K562 (cell line): ENCODE results near the gene NELFE. TPM values are rescaled to one million over a fixed set of nuclear protein-coding genes. Genes with fewer than 3 reads are reported as not detected.

Experiments used
- BRCA1 ChIP-seq, 2 experiments: fragments of 450-650 bp in 1 of 2; sonication (generic) in 1 of 2; formaldehyde crosslinking in 1 of 2; IDR thresholded peaks; 2 replicates each; pipeline versions ENCODE4 v1.5.0 to v1.6.1; 2017 to 2020; ENCODE audit warnings: mild to moderate bottlenecking in 1 of 2, missing genetic modification reagents in 1 of 2
- DACH1 ChIP-seq: fragments of 450-650 bp; IDR thresholded peaks from 2 replicates; pipeline ENCODE4 v1.6.1; 2018; ENCODE audit not compliant: partially characterized antibody
- FOSL1 ChIP-seq: fragments of 200-800 bp; sonication (Bioruptor generic); conservative IDR thresholded peaks from 2 replicates; pipeline ENCODE4 v1.6.1; 2016; ENCODE audit warnings: missing genetic modification characterization, missing compliant biosample characterization
- GABPB2 ChIP-seq: fragments of 250-450 bp; sonication (Bioruptor Pico); conservative IDR thresholded peaks from 2 replicates; pipeline ENCODE4 v1.5.1; 2021; ENCODE audit warnings: mild to moderate bottlenecking
- HCFC1 ChIP-seq: IDR thresholded peaks from 2 replicates; pipeline ENCODE4 v1.6.1; 2012; ENCODE audit warnings: low read depth, low read length, improper control_type of control experiment
- ILF3 ChIP-seq: fragments of 450-650 bp; IDR thresholded peaks from 2 replicates; pipeline ENCODE4 v1.6.1; 2018; ENCODE audit warnings: antibody characterized with exemption, mild to moderate bottlenecking, moderate library complexity, borderline replicate concordance
- MBD2 ChIP-seq: sonication (generic); IDR thresholded peaks from 2 replicates; pipeline ENCODE4 v1.6.1; 2016; ENCODE audit warnings: low read depth, borderline replicate concordance
- NKRF ChIP-seq: fragments of 450-650 bp; IDR thresholded peaks from 2 replicates; pipeline ENCODE4 v1.6.1; 2016; ENCODE audit warnings: borderline replicate concordance
- PHB2 ChIP-seq: fragments of 450-650 bp; IDR thresholded peaks from 2 replicates; pipeline ENCODE4 v1.6.1; 2017; ENCODE audit warnings: low read depth
- RAD51 ChIP-seq: fragments of 450-650 bp; IDR thresholded peaks from 2 replicates; pipeline ENCODE4 v1.7.1; 2016; ENCODE audit warnings: low read depth, mild to moderate bottlenecking, borderline replicate concordance
- RBM22 ChIP-seq: fragments of 200-400 bp; formaldehyde crosslinking; IDR thresholded peaks from 2 replicates; pipeline ENCODE4 v1.6.1; 2018; ENCODE audit warnings: low read length, low read depth; ENCODE audit not compliant: poor library complexity, severe bottlenecking
- RBM39 ChIP-seq: fragments of 200-400 bp; formaldehyde crosslinking; optimal IDR thresholded peaks from 2 replicates; pipeline ENCODE3; 2018; ENCODE audit warnings: low read depth, low read length
- SIX5 ChIP-seq, 2 experiments: IDR thresholded peaks; 2 replicates each; pipeline ENCODE4 v1.6.1; 2011; ENCODE audit warnings: low read length in 2 of 2, borderline replicate concordance in 1 of 2, low read depth in 1 of 2, mild to moderate bottlenecking in 1 of 2, moderate library complexity in 1 of 2; ENCODE audit not compliant: insufficient read depth in 1 of 2
- SNIP1 ChIP-seq: fragments of 450-650 bp; IDR thresholded peaks from 2 replicates; pipeline ENCODE4 v1.7.1; 2017; ENCODE audit warnings: low read depth, mild to moderate bottlenecking
- STAT5A ChIP-seq: IDR thresholded peaks from 2 replicates; pipeline ENCODE4 v1.6.1; 2012; ENCODE audit warnings: low read length, inconsistent platforms, borderline replicate concordance
- YY1 ChIP-seq, 3 experiments: IDR thresholded peaks; 2 replicates each; pipeline ENCODE4 v1.6.1; 2011; ENCODE audit warnings: low read length in 2 of 3, mild to moderate bottlenecking in 2 of 3, moderate library complexity in 2 of 3, borderline replicate concordance in 1 of 3, control low read depth in 1 of 3, low read depth in 1 of 3; ENCODE audit not compliant: insufficient read depth in 3 of 3, insufficient replicate concordance in 2 of 3, control insufficient read depth in 1 of 3, insufficient read length in 1 of 3; ENCODE audit errors: extremely low read depth in 1 of 3
- ZBTB11 ChIP-seq, 3 experiments: fragments of 200-800 bp in 1 of 3; fragments of 250-450 bp in 1 of 3; fragments of 450-650 bp in 1 of 3; sonication (Bioruptor Pico) in 1 of 3; sonication (Bioruptor generic) in 1 of 3; formaldehyde crosslinking in 1 of 3; IDR thresholded peaks; 2 replicates each; pipeline versions ENCODE4 v1.6.1 to v1.8.0; 2016 to 2022; ENCODE audit warnings: mild to moderate bottlenecking in 2 of 3, missing genetic modification characterization in 2 of 3, missing compliant biosample characterization in 1 of 3, moderate library complexity in 1 of 3
- ZNF217 ChIP-seq: sonication (generic); formaldehyde crosslinking; IDR thresholded peaks from 2 replicates; pipeline ENCODE4 v1.8.0; 2022; ENCODE audit warnings: mild to moderate bottlenecking, missing genetic modification reagents
- ZNF24 ChIP-seq: fragments of 450-650 bp; IDR thresholded peaks from 2 replicates; pipeline ENCODE4 v1.6.1; 2016
- ZNF644 ChIP-seq: fragments of 200-800 bp; sonication (Bioruptor generic); IDR thresholded peaks from 2 replicates; pipeline ENCODE4 v1.6.1; 2016; ENCODE audit warnings: low read depth, missing genetic modification characterization, missing compliant biosample characterization
- ZNF77 ChIP-seq: fragments of 250-450 bp; sonication (Bioruptor Pico); IDR thresholded peaks from 2 replicates; pipeline ENCODE4 v1.5.0; 2020
- ZZZ3 ChIP-seq: fragments of 450-650 bp; IDR thresholded peaks from 2 replicates; pipeline ENCODE4 v1.6.1; 2016; ENCODE audit warnings: antibody characterized with exemption, mild to moderate bottlenecking, moderate library complexity
- polyA plus RNA-seq, 8 experiments: library from polyadenylated mRNA; depleted of rRNA in 4 of 8; stranded (reverse) in 5 of 8; unstranded in 3 of 8; fragments of >200 nt; fragmentation: Nextera tagmentation in 2 of 8; fragmentation: Illumina TruSeq in 1 of 8; extraction: Ambion mirVana in 2 of 8; extraction: Trizol in 1 of 8; gene quantifications; 2 replicates each; pipeline versions ENCODE4 v1.2.1 to v1.2.3, GENCODE V29; 2011 to 2014; ENCODE audit warnings: inconsistent platforms in 1 of 8, missing spikeins in 1 of 8
- total RNA-seq, 7 experiments: library from RNA; depleted of rRNA in 6 of 7; stranded (reverse); fragments of >200 nt in 6 of 7; fragmentation: Illumina TruSeq in 2 of 7; extraction: Trizol in 2 of 7; gene quantifications; 2 replicates each; pipeline versions ENCODE4 v1.2.1 to v1.2.3, GENCODE V29; 2011 to 2021; ENCODE audit warnings: low replicate concordance in 1 of 7

The NELFE gene
- total and polyA plus RNA-seq, 9 of the 15 experiments (the other 6 are each of a cell fraction or from before 2014, with no cell fraction given) = 15.2 to 157 (median 91.5) TPM

GRCh38 chr6:31971993-31972708, 13.4 kb upstream of the NELFE start, which contains the start of gene DXO (continued):
- TF ChIP-seq NKRF (peak; percentile 90), PHB2 (no peak), ZBTB11 (CRISPR knock-in tag; IDR thresholded peaks at IDR 0.05) (peak; percentile 77 to 97 (median 85); a peak in 5 of 6 replicates), YY1 (IDR thresholded peaks at IDR 0.05; ENCODE audit: borderline replicate concordance in 1 of 3, control insufficient read depth in 1 of 3, extremely low read depth in 1 of 3, insufficient read depth in 3 of 3, insufficient read length in 1 of 3, insufficient replicate concordance in 2 of 3, low read depth in 1 of 3, low read length in 2 of 3) (peak in 2 of 3 experiments; percentile 28 to 37), RBM39 (peak; percentile 82), ZNF77 (CRISPR knock-in tag) (no peak), ZZZ3 (peak; percentile 65; the same call in 1 of the 2 replicates), HCFC1 (peak; percentile 79), ZNF644 (tag) (peak; percentile 51; the same call in 1 of the 2 replicates), MBD2 (peak; percentile 50), RAD51 (no peak), STAT5A (0 out of 2 replicates have a peak, but pooled peaks have one; percentile 25), ZNF217 (CRISPR knock-in tag) (no peak), SIX5 (IDR thresholded peaks at IDR 0.05; ENCODE audit: borderline replicate concordance in 1 of 2, insufficient read depth in 1 of 2, low read depth in 1 of 2, low read length in 2 of 2) (no peak), ILF3 (no peak), ZNF24 (peak; percentile 48; the same call in 1 of the 2 replicates), FOSL1 (tag) (peak; percentile 82), BRCA1 (IDR thresholded peaks at IDR 0.05) (no peak), BRCA1 (CRISPR knock-in tag; IDR thresholded peaks at IDR 0.05) (no peak), DACH1 (peak; percentile 74), SNIP1 (no peak), GABPB2 (CRISPR knock-in tag) (0 out of 2 replicates have a peak, but pooled peaks have one; percentile 41), RBM22 (peak; percentile 90)
